AG09309 (cell line): ENCODE data around the gene COASY.
A peak's percentile ranks its signal among the peaks of the same experiment; 100 is the strongest.

Experiments used
- DNase-seq: peaks from one replicate; pipeline ENCODE4 v3.0.0-alpha.2; 2010; ENCODE audit warnings: low read depth
- H3K4me3 ChIP-seq: 2 replicates; pipeline ENCODE4 v1.5.1; 2011; ENCODE audit warnings: mild to moderate bottlenecking, low read depth, low read length, moderate library complexity; ENCODE audit not compliant: control insufficient read depth
- CTCF ChIP-seq: IDR thresholded peaks from 2 replicates; pipeline ENCODE4 v1.5.1; 2011; ENCODE audit warnings: mild to moderate bottlenecking, low read depth, low read length, inconsistent platforms; ENCODE audit not compliant: insufficient read depth, control insufficient read depth; ENCODE audit errors: missing control alignments

The COASY gene

GRCh38 chr17:42530952-42531454 lies 30.9 kb upstream of the COASY start:
- no peak for DNase-seq
- TF ChIP-seq CTCF = no peak
- H3K4me3 ChIP-seq = no peak overlapping the region

GRCh38 chr17:42531455-42532354 lies 30.2 kb upstream of the COASY start:
- peak; percentile 30 for TF ChIP-seq CTCF
- peak overlapping the region; percentile 44 for H3K4me3 ChIP-seq
- no peak for DNase-seq

- peak overlapping the region; percentile 63 for H3K4me3 ChIP-seq
- DNase-seq = no peak
- TF ChIP-seq CTCF = no peak
Observed at GRCh38 chr17:42535155-42536047, 26.5 kb upstream of the COASY start.

- peak within 1 kb of the TSS; percentile 63 for H3K4me3 ChIP-seq
- no peak for DNase-seq
- no peak for TF ChIP-seq CTCF
Observed at GRCh38 chr17:42536048-42536371, 25.9 kb upstream of the COASY start, which contains the start of gene NAGLU. TSS of gene NAGLU (plus strand) at chr17:42536241. CDS start at chr17:42536273, 32 bp downstream.

GRCh38 chr17:42536372-42537155 lies 25.4 kb upstream of the COASY start:
- DNase-seq = no peak
- peak overlapping the region; percentile 63 for H3K4me3 ChIP-seq
- no peak for TF ChIP-seq CTCF
